Stimulated activated CD8-positive, alpha-beta memory T cell treated with anti-CD3 and anti-CD28 coated beads, Interleukin-12 subunit alpha, Interleukin-12 subunit beta, amount 100 ng/mL, for 24 hours (primary cell): ENCODE data around the gene PDGFB.

ENCODE experiments used
- DNase-seq: peaks from one replicate; pipeline ENCODE4 v3.0.0-alpha.2; 2020; ENCODE audit errors: extremely low read depth

Gene PDGFB

GRCh38 chr22:39277142-39277607 lies 32.4 kb upstream of the PDGFB start:
- DNase-seq: no peak

GRCh38 chr22:39276440-39277141 lies 31.8 kb upstream of the PDGFB start:
- DNase-seq: no peak

GRCh38 chr22:39275814-39276439 lies 31.1 kb upstream of the PDGFB start:
- no peak for DNase-seq

- DNase-seq: no peak
Measured at GRCh38 chr22:39273950-39274887, 29.4 kb upstream of the PDGFB start.

GRCh38 chr22:39270792-39271191 lies 26.0 kb upstream of the PDGFB start:
- no peak for DNase-seq

- no peak for DNase-seq
Measured at GRCh38 chr22:39270280-39270679, 25.5 kb upstream of the PDGFB start.

GRCh38 chr22:39269095-39269790 lies 24.5 kb upstream of the PDGFB start:
- DNase-seq: no peak

- no peak for DNase-seq
Measured at GRCh38 chr22:39268645-39269044, 23.9 kb upstream of the PDGFB start.

GRCh38 chr22:39267974-39268373 lies 23.2 kb upstream of the PDGFB start:
- no peak for DNase-seq

- DNase-seq: no peak
Measured at GRCh38 chr22:39266398-39267030, 21.7 kb upstream of the PDGFB start.

- DNase-seq: no peak
Measured at GRCh38 chr22:39265143-39265886, 20.5 kb upstream of the PDGFB start.

GRCh38 chr22:39264349-39265038 lies 19.7 kb upstream of the PDGFB start:
- DNase-seq: no peak

- DNase-seq: no peak
Measured at GRCh38 chr22:39263626-39264348, 19.0 kb upstream of the PDGFB start.

GRCh38 chr22:39259666-39260065 lies 14.9 kb upstream of the PDGFB start:
- no peak for DNase-seq

- no peak for DNase-seq
Measured at GRCh38 chr22:39257901-39258475, 13.2 kb upstream of the PDGFB start.

- DNase-seq: no peak
Measured at GRCh38 chr22:39256979-39257378, 12.2 kb upstream of the PDGFB start.

GRCh38 chr22:39256186-39256552 lies 11.4 kb upstream of the PDGFB start:
- no peak for DNase-seq

GRCh38 chr22:39255449-39256185 lies 10.8 kb upstream of the PDGFB start:
- DNase-seq: no peak
